Activated T-helper 1 cell treated with anti-CD3 and anti-CD28 coated beads, Interleukin-2, amount 50 U/mL, for 16 hours (primary cell): Measurements from ENCODE around the gene MEF2D.

Experiments
- DNase-seq, 2 donors: peaks; one replicate each; pipeline ENCODE4 v3.0.0-alpha.2; 2020; ENCODE audit warnings: low read depth in 1 of 2, low spot score in 1 of 2

The MEF2D gene

DNA sequence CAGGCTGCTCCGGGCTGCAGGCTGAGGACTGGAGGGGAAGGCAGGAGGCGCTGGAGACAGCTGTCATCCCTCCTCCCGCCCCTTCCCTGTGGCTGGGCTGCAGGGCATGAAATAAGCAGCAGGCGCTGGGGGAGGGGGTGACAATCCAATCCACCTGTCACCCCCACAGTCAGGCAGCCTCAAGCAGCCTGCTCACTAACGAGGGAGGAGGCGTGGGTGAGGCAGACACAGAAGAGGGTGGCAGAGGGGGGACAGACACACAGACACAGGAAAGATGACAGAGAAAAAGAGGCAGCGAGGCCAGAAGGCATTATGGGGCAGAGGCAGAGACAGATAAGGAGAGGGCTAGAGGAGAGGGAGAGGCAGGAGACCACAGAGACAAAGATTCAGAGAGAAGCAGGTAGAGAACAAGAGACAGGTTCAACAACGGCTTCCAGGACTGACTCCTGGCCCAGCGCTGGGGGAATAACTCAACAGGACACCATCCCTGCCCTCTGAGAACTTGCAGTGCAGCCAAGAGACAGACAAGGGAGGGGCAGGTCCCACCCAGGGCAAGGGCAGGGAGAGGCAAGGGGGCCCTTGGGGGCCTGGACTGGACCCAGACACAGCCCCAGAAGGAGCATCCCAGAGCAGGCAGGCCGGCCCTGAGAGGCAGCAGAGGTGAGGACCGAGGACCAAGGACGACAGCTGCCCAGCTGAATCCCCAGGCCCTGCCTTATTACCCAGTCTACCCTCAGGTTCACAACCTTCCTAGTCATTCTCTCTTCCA, 11.2 kb downstream of the MEF2D start:
- peak in 1 of 2 donors; percentile 19 for DNase-seq

DNA sequence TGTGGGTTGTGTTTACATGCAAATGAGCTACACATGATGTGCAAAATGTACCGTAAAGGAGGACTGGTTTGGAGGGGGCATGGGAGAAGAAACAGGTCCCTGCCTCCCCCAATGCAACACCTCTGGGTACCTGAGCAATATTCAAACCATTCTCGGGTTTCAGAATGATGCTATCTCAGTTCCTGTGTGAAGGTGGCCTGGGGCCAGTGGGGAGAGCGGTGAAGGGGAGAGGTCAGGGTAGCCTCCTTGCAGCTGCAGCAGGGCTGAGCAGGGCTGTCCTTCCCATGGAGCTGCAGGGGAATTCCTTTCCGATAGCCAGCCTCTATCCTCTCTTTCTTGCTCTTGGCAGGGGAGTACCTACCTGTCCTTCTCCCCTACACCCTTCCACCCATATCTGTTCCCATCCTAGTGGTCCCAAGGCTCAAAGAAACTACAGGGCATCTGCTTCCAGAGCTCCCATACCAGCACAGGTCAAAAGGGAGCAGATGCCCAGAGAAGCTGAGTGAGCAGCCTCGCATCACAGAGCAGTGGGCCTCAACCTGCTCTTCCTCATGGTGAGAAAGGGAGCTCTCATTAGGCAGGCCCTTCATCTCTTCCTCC, 11.9 kb downstream of the MEF2D start:
- no peak for DNase-seq

GRCh38 chr1:156487862-156488261, 12.7 kb downstream of the MEF2D start:
- no peak for DNase-seq

DNA sequence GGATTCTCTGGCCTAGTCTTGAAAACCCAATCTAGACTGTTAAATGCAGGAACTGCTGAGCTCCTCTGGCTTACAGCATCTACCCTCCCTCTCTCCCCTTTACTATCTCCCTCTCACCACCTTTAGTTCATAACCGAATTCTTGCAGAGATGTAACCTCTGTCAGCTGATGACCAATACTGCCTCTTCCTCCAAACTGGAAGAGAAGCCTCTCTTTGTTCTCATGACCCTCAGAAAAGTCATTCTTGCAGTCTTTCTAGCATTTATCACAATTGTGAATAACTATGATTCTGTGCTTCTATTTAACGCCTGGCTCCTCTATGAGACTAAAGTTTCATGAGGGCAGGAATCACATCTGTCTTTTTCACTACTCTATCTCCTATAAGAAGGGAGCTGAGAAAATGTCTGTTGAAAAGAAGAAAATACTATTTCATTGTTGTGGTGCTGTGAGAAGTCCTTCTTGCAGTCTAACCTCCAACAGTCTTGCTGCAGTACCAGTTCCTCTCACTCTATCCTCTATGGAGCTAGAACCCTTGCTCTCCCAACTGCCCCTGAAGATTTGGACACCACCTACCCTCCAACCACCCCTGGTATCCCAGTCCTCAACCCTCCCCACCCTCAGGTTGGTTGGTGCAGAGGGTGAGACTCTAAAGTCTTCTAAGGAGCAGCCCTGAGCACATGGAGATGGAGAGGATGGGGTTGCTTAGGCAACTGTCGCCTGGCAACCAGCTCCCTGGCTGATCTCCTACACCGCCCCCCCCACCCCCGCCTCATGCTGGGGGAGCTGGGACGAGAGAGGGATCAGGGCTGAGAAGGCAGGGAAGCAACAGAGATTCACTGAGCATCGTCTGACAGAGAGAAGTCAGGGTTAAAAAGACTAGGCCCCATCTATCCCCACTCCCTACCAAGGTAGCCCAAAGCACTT, 13.9 kb downstream of the MEF2D start:
- DNase-seq: no peak

DNA sequence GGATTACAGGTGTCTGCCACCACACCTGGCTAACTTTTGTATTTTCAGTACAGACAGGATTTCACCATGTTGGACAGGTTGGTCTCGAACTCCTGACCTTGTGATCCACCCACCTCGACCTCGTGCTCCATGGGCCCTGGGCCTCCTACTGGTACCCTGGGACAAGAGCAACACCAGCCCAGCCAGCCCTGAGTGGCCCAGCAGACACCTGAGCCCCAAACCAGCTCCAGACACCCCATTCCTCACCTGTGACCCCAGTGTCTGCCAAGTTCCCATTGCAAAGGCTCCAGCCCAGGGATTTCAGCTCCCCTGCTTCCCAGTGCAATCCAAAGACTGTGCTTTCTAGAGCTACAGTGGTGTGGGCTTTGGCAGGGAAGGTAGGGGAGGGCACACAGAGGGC, 14.6 kb downstream of the MEF2D start:
- no peak for DNase-seq

GRCh38 chr1:156484480-156485058, 16.0 kb downstream of the MEF2D start:
- DNase-seq: no peak

DNA sequence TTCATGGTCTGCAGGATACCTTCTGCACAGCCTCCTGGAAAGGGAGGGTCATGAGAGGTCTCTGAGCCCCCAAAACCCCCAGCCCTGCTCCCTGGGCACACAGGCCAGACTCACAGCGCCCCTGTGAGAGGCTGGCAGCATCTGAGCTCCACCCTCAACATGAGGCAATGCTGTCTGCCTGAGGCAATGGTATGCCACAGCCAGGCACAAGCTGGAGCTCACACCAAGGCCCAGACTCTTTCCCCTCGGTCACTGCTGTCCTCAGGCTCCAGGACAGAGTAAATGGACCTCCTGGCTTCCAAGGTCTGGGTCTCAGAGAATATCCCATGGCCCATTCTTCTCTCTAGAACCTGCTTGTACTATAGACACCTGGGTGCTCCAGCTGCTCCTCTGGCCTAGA, 17.2 kb downstream of the MEF2D start:
- DNase-seq: no peak

- DNase-seq: no peak
These were observed 18.3 kb downstream of the MEF2D start for GRCh38 chr1:156482276-156482675.

DNA sequence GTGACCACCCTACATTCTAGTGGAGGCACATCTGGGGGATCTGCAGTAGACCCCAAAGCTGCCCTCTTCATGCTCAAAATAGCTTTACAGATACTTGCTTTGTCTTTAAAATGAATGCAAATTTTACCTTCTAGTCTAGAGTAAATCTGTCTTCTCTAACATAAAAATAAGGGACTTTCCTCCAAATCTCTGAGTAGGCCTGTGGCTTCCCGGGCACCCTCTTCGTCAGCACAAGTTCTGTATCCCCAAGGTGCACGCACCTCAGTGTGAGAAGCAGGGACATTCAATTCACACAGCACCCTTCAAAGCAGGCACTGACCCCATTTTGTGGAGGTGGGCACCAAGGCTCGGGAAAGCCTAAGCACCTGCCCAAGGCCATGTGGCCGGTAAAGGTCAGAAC, 19.0 kb downstream of the MEF2D start:
- DNase-seq: no peak

DNA sequence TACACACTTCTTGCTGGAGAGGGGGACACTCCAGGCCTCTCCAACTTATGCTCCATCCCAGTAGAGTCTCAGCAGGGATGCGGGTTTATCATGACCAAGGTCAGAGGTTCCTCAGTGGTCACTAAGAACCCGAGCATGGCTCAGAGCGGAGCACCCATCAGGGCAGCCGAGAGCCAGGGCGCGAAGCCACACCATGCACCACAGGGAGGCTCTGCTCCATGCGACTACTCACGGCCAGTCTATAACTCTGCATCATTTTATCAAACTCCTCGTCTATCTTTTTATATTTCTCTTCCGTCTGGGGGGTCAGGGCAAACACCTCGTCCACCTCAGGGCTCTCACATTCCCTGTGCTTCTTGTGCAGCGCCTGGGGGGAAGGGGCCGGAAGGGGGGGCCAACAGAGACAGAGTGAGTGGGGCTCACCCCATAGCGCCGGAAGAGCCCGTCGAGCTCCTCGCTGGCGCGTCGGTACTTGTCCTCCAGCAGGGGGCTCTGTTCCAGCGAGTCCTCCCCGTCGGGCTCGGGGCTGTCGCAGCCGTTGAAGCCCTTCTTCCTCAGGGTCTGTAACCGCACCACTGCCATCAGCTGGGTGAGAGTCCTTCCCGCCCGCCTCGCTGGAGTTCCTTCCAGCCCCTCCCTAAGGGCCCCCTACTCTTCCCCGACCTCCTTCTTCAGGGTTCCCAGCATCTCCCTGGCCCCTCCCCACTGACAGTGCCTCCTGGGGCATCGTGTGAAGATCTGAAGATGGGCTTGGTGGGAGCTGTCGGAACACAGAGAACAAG, 20.0 kb downstream of the MEF2D start:
- DNase-seq: peak; percentile 55 to 70

GRCh38 chr1:156480016-156480370, 20.6 kb downstream of the MEF2D start:
- DNase-seq: no peak

GRCh38 chr1:156479093-156480015, 21.2 kb downstream of the MEF2D start:
- DNase-seq: no peak

DNA sequence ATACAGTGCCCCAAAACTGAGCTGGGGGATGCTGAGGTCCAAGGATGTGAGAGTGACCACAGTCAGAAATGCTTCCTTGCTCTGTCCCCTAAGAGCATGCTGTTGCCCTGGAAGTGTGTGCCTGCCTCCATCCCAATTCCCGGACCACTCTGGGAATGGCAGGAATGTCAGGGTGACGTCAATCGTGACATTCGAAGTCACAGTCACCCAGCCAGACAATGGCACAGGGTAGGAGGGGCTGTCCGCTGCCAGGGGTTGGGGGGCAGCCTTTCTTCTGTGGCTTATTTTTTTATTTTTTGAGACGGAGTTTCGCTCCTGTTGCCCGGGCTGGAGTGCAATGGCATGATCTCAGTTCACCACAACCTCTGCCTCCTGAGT, 22.3 kb downstream of the MEF2D start:
- no peak for DNase-seq

GRCh38 chr1:156477526-156478249, 22.9 kb downstream of the MEF2D start:
- DNase-seq: no peak

- no peak for DNase-seq
These were observed 23.9 kb downstream of the MEF2D start for GRCh38 chr1:156476501-156477298.

- DNase-seq: no peak
These were observed 24.7 kb downstream of the MEF2D start for GRCh38 chr1:156475568-156476500.

- no peak for DNase-seq
These were observed 25.6 kb downstream of the MEF2D start for GRCh38 chr1:156474966-156475365.
